Epithelial cell of esophagus (primary cell): ENCODE results near the gene UBC.
"Not testable (repeated sequence)": the region's sequence is repeated elsewhere in the genome, so short reads cannot be mapped to it uniquely, and the experiment has no call there.

ENCODE experiments used
- DNase-seq: peaks from one replicate; pipeline ENCODE4 v3.0.0; 2010; ENCODE audit warnings: low read depth
- H3K4me3 ChIP-seq: 2 replicates; pipeline ENCODE4 v1.5.1; 2011; ENCODE audit warnings: mild to moderate bottlenecking, low read length, control low read depth
- CTCF ChIP-seq: IDR thresholded peaks from 2 replicates; pipeline ENCODE4 v1.5.1; 2011; ENCODE audit warnings: low read depth, mild to moderate bottlenecking, low read length, control low read depth, inconsistent platforms; ENCODE audit not compliant: insufficient read depth; ENCODE audit errors: missing control alignments

Gene UBC

GRCh38 chr12:124913474-124914391, 717 bp downstream of the UBC start:
- DNase-seq, result peak; percentile 80
- H3K4me3 ChIP-seq, result peak overlapping the region; percentile 99
- peak; percentile 37 for TF ChIP-seq CTCF

- peak overlapping the region; percentile 99 for H3K4me3 ChIP-seq
- not testable (repeated sequence) for DNase-seq
Measured at GRCh38 chr12:124912529-124913287, 1.7 kb downstream of the UBC start.

GRCh38 chr12:124911521-124911920, 2.9 kb downstream of the UBC start:
- DNase-seq, result not testable (repeated sequence)
- H3K4me3 ChIP-seq, result peak overlapping the region; percentile 50

- peak; percentile 78 for DNase-seq
- no peak for TF ChIP-seq CTCF
- peak overlapping the region; percentile 50 for H3K4me3 ChIP-seq
Measured at GRCh38 chr12:124910561-124911478, 3.6 kb downstream of the UBC start.

- peak; percentile 79 for DNase-seq
- TF ChIP-seq CTCF, result no peak
- H3K4me3 ChIP-seq, result no peak overlapping the region
Measured at GRCh38 chr12:124909831-124910560, 4.5 kb downstream of the UBC start.

- H3K4me3 ChIP-seq, result no peak overlapping the region
- peak; percentile 100 for TF ChIP-seq CTCF
- peak; percentile 95 for DNase-seq
Measured at GRCh38 chr12:124906606-124907261, 7.7 kb downstream of the UBC start.
